GM12872 (cell line): Measurements from ENCODE around the gene KRT77.

Experiments
- CTCF ChIP-seq: IDR thresholded peaks from 3 replicates; pipeline ENCODE4 v1.5.1; 2011; ENCODE audit warnings: low read depth, mild to moderate bottlenecking, low read length, moderate library complexity; ENCODE audit not compliant: insufficient read depth

Gene KRT77

GRCh38 chr12:52659951-52660350 lies 43.4 kb downstream of the KRT77 start:
- TF ChIP-seq CTCF = no peak

GRCh38 chr12:52659395-52659794 lies 43.9 kb downstream of the KRT77 start:
- no peak for TF ChIP-seq CTCF

GRCh38 chr12:52658196-52658595 lies 45.1 kb downstream of the KRT77 start:
- no peak for TF ChIP-seq CTCF

GRCh38 chr12:52657250-52657902 lies 45.9 kb downstream of the KRT77 start:
- TF ChIP-seq CTCF = no peak

GRCh38 chr12:52656616-52657015 lies 46.7 kb downstream of the KRT77 start:
- TF ChIP-seq CTCF = no peak

GRCh38 chr12:52655720-52656124 lies 47.6 kb downstream of the KRT77 start:
- no peak for TF ChIP-seq CTCF

- no peak for TF ChIP-seq CTCF
Observed at GRCh38 chr12:52655251-52655650, 48.1 kb downstream of the KRT77 start.
